SKM-1 (cell line): ENCODE measurements around the gene CLDN2.

Source experiments
- DNase-seq: peaks from one replicate; lab custom pipeline; 2025; ENCODE audit not compliant: unreplicated experiment; lab: John Stamatoyannopoulos, UW

CLDN2 gene

DNA sequence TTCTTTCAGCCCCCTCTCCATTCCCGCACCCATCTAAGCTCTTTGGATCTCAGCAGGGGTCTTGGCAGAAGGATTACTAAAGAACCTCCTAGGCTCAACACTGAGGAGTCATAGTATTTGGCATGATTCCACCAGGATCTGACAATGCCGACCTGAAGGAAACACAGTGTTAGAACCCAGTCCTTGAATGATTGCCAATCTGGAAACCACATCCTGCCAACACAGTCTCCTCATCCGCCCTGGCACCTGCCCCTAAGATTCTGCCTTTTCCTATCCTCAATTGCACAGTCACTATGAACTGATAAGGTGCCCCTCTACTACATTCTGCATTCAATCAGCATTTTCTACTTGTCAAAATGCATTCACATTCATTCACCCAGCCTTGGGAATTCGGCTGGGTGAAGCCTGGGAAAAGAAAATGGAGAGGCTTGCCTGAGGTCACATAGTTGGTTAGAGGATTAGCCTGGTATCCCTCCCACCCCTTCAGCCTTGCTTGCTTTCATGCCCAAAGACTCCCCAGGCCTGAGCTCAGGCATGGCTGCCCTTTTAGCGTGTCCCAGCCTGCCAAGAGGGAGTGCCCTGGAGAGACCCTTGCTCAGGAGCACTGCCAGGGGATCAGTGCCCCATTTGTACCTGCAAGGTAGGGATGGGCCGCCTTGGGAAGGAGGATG is 2.2 kb upstream of the CLDN2 start:
- no peak for DNase-seq

DNA sequence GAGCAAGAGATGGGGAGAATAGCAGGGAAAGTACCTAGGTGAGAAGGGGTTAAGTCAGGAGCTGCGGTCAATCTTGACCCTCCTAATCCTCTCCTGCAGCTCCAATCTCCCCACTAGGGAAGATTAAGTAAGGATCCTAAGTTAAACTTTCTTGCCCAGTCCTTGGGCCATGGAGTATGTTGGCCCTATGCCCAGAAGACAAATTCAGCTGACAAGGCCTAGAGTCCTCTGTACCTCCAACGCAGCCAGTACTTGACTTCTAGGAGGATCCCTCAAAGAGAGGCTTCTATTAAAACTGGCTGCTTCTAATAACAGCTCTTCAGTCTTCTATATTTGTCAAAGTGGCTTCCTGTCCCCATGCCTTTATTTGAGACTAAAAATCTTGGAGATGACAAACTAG is 1.4 kb downstream of the CLDN2 start:
- no peak for DNase-seq

DNA sequence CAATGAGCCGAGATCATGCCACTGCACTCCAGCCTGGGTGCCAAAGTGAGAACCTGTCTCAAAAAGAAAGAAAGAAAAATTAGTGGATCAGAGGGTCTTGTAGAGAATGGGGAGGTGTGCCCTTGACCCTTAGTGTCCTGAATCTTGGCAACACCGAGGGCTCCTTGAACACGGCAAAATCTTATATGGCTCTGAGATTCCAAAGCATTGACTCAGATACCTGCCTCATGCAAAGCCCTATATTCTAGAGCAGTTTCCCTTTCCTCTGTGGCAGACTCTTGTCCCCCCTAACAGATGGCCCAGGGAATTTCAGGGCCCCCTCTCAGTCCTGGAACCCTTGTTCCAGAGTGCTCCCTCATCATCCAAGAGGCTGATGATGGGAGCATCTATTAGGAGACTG is 6.8 kb downstream of the CLDN2 start:
- DNase-seq: no peak

DNA sequence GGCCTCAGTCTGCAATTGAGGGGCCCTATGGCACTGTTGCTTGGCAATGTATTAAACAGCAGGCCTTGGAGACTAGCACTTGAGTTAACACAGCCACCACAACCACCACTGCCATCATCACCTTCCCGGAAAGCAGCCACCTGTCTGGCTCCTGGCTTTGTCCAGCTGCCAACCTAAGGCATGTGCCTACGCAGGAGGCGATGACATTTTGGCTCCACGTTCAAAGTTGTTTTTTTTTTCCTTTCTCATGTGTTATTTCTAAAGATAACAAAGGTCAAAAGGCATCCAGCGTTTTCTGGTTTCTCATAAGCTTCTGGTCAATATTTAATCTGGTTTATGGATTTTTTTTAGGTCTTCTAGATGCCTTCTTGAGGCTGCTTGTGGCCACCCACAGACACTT is 7.5 kb downstream of the CLDN2 start:
- DNase-seq: no peak

DNA sequence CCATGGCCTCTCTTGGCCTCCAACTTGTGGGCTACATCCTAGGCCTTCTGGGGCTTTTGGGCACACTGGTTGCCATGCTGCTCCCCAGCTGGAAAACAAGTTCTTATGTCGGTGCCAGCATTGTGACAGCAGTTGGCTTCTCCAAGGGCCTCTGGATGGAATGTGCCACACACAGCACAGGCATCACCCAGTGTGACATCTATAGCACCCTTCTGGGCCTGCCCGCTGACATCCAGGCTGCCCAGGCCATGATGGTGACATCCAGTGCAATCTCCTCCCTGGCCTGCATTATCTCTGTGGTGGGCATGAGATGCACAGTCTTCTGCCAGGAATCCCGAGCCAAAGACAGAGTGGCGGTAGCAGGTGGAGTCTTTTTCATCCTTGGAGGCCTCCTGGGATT is 8.0 kb downstream of the CLDN2 start:
- DNase-seq: no peak

DNA sequence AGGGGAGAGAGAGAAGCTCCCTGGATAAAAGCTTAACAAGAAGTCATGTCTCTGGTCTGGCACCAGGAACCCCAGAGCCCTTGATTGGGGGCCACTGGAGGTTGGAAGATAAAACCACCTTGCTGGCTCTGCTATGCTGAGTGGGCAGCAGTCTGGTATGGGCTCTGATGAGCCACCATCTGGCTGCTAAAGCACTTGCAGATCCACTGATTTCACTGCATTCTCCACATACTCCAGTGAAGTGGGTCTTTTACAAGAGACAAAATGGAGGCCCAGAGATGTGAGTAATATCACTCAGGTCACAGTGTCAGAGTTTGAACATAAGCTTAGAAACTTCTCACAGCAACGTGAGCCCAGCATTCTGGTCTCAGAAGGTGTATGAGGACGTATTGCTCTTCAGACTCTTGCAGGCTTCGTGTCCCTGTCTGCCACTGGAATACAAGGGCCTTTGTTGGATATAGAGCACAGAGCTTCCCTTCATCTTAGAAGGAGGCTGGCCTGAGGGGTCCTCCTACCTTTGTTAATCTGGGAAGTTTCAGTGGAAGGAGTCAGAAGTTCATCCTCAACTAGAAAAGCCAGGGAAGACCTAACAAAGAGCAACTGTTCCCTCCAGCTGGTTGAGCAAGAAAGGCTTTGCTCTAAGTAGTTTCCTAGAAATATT is 11.8 kb downstream of the CLDN2 start:
- no peak for DNase-seq

DNA sequence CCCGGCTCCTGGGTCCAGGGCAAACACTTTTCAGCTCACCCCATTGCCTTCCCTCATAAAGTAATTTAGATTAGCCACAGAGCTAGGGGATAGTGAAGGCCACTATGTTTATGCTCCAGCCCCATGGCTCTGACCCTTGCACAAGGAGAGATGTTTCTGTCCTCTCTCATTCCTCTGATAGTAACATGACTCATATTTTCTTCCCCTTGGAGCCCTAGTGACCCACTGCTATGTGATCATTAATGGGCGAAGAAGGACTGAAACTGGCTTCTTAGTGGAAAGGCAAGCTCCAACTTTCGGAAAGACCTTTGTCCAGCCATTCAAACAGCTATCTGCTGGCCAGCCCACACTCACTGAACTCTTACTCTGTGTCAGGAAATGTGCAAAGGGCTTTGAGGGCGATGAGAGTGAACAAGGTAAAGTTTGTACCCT is 12.3 kb downstream of the CLDN2 start:
- no peak for DNase-seq

DNA sequence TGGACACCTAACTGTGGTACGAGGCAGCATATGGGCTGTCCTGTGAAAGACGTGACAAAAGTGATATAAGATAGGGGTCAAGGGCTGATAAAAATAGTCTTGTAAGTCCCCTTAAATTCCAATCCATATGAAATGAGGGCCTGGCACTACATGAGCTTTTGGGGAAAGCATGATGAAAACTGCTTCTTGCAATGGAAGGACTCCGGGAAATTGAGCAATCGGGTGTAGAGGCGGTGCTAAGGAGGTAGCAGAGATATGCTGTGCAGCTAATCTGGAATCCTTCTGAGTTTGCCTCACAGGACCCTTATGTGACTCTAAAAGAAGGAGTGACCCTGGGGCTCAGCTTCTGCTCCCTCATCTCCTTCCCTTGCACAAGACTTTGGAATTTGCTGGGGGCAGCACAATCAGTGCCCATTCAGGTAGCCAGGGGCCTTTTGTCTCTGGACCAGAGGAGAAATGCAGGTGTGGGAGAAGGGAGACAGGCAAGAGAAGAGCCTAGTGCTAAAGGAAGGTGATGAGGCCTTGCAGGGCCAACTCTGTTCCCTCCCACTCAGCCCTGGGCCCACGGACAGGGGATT is 12.8 kb downstream of the CLDN2 start:
- no peak for DNase-seq

DNA sequence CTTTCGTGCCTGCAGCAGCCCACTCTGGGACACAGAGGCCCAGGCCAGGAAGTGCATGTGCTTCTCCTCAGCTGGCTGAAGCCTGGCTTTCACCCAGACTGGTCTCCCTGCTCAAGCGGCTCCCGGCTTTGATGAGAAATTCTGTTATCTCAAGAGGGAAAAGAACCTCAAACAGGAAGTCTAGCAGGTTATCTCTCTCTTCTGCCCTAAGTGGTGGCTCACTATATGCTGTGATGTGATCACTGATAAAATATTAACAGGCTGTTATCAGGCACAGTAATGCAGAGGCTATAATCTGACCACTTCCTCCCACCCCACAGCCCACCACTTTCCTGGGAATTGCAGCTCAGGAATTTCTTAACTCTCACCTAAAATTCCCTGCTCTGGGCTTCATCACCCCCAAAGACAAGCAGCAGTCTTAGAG is 13.3 kb downstream of the CLDN2 start:
- no peak for DNase-seq

DNA sequence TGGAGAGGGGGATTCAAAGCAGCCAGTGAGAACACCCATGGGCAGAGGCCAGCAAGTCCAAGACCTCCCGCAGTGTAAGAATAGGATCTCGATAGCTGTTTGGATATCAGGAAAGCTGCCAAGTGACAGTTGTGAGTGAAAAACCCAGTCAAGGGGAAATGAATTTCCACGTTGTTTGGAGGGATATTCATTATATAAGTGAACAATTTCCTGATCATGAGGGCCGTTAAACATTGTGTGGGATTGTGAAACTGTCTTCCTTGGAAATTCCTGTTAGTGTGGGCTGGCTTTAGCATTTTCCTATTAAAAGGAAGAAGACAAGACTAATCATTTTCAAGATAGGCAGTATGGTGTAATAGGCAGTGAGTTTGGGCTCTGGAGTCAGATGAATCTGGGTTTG is 15.0 kb downstream of the CLDN2 start:
- DNase-seq: no peak

DNA sequence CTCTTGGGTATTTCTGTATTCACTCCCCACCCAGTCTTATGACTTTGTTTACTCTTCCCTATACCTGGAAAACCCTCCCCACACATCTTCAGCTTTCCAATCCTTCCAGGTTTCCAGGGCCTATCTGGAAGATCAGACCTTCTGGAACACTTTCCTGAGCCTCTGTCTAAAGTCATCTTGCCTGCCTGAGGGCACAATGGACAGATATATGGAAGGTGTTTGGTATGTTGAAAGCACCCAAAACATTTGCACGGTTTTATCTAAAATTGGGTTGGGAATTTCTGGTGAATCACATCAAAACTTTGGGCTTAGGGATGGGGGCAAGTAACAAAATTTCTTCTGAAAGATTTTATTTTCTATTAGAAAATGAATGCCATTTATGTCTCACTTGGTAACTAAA is 16.0 kb downstream of the CLDN2 start:
- no peak for DNase-seq

DNA sequence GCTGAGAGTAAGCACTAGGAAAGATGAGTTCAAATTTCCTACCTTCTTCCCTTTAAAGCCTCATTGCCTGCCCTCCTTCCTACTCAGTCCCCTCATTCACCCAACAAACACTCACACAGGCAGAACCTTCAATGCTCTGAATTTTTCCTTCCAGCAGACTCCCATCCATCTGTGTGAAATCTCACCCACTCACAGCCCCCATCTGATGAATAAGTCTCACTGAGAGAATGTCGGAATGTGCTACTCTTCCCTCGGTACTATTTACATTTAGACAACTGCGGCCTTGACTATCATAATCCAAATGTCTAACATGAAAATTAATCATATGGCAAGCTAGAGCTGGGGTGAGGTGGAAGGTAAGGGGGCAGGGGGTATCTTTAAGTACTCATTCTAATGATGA is 19.4 kb downstream of the CLDN2 start:
- no peak for DNase-seq

DNA sequence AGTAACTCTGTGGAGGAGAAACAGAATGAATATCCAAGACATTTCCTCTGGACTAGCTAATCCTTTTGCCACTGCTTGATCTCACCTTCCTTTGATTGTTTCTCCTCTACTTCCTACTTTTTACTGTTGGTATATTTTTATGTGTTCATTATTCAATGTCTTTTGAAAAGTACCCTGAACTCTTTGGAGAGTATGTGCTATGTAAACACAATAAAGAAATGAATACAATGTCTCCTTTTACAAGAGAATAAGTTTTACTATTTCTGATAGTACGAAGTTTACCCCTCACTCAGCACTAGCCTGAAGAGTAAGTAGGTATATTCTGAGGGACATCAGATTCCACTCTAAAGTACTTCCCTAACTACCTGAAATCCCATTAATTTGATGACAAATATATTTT is 19.9 kb downstream of the CLDN2 start:
- DNase-seq: no peak

DNA sequence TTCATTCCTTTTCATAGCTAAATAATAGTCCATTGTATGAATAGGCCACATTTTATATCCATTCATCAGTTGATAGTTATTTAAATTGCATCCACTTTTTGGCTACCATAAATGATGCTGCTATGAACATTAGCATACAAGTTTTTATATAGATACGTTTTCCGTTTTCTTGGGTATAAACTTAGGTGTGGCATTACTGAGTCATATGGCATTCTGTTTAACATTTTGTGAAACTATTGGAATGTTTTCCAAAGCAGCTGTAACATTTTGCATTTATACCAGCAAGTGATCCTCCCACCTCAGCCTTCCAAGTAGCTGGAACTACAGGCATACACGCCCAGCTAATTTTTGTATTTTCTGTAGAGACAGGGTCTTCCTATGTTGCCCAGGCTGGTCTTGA is 26.3 kb downstream of the CLDN2 start:
- DNase-seq: no peak

DNA sequence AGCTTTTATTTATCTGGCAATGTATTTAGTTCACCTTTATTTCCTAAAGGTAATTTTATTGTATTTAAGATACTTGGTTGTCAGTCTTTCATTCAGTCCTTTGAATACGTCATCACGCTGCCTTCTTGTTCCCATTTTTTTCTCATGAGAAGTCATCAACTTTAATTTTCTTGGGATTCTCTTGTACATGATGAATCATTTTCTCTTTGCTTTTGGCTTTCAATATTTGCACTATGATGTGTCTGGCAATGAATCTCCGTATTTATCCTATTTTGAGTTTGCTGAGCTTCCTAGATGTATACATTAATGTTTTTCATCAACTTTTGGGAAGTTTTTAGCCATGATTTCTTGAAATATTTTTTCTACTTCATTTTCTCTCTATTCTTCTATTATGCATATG is 28.4 kb downstream of the CLDN2 start:
- DNase-seq: no peak

DNA sequence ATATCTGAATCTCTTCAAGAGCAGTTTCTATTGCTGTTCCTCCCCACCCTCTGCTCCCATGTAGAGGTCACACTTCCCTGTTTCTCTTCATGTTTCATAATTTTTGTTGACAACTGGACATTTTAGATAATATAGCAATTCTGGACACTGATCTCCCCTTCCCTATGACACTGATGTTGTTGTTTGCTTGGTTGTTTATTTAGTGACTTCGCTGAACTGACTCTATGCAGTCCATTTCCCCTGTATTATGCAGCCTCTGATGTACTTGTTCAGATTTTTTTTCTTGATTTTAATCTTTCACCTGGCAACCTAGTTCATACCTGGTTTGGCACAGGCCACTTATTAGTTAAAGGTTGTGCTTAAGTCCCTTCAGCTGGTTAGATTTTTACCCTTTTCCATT is 29.2 kb downstream of the CLDN2 start:
- no peak for DNase-seq

DNA sequence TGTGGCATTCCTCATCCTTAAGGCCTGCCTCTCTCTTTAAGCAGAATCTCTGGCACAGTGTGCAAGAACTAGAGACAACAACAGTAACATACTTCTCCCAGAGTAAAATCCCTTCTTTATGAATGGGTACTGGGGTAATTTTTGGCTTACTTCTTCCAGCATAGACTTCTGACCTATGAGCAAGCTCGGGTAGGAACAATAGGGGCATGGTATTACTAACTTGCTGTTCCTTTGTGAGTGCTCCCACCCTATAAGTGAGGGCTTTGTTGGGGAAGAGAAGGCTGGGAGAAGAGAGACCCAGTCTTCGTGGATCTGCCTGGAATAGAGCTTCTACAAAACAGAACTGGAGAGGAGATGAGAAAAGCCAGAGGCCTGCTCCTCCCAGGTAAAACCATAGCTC is 30.2 kb downstream of the CLDN2 start:
- DNase-seq: no peak

DNA sequence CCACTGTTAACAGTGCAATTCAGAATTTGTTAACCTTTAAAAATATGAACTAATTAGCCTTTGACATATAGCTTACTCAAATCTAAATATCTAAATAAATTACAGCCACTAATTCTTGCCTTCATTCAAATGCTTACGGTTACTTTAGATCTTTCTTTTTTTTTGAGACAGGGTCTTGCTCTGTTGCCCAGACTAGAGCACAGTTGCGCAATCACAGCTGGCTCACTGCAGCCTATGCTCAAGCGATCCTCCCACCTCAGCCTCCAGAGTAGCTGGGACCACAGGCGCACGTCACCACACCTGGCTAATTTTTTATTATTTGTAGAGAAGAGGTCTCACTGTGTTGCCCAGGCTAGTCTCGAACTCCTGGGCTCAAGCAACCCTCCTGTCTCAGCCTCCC is 31.0 kb downstream of the CLDN2 start:
- DNase-seq: no peak

DNA sequence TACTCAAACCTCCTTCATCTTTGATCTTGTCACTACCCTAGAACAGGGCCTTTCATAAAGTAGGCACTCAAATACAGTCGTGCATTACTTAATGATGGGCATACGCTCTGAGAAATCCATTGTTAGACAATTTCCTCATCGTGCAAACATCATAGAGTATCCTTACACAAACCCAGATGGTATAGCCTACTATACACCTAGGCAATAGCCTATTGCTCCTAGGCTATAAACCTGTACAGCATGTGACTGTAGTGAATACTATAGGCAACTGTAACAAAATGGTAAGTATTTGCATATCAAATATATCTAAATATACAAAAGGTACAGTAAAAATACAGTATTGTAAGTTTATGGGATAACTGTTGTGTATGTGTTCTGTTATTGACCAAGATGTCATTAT is 31.9 kb downstream of the CLDN2 start:
- DNase-seq: no peak

DNA sequence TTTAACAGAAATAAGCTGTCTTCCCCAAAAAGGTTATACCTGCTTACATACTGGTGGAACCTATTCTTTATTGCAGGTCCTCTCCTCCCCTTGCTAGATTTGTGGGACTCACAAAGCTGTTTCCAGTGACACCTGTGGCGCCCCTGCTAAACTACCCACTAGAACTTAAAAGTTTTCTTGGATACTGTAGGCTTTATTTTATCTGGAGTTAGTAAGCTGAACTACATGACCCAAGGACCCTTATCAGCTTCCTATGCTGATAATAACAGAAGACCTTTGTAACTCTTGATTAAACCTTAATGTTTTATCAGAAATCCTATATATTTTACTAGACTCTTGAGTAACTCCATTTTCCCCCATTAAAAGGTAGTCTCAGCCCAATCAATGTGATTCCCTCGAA is 32.3 kb downstream of the CLDN2 start:
- no peak for DNase-seq

DNA sequence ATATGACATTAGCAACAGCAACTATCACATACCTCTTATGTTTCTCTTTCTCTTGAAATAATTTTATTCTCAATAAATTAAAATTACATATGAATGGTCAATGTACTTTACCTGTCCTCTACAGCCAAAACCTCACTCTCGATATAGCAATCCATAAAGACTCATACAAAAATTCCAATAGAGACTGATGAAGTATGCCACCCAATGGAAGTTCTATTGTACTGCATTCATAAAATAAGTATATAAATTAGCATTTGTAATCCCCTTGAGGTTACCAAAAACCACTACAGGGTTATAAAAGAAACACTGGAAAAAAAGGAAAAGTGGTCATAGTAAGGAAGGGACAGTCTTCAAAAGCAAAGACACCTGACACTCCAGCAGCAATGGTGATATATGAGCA is 32.8 kb downstream of the CLDN2 start:
- peak; percentile 2 for DNase-seq

DNA sequence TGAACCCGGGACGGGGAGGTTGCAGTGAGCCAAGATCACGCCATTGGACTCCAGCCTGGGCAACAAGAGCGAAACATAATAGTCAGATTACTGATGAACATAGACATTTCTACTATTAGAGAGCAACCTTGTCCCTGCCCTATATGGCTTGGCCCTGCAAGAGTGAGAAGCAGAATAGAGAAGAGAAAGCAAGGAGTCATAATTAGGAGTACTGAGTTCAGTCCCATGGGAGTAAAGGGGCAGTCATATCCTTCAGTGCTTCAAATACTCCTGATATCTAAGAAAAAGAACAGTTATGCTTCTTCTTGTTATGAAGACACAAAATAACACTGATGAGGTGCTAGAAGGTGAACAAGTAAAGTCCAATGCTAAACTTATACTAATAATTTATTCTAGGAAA is 33.8 kb downstream of the CLDN2 start:
- no peak for DNase-seq
